ENCODE data around the gene ADAP1. TPM values are rescaled to one million over a fixed set of nuclear protein-coding genes. Genes with fewer than 3 reads are reported as not detected.

ADAP1 gene
- total RNA-seq, 1 donor from 2014 or later = 5.9 TPM

DNA sequence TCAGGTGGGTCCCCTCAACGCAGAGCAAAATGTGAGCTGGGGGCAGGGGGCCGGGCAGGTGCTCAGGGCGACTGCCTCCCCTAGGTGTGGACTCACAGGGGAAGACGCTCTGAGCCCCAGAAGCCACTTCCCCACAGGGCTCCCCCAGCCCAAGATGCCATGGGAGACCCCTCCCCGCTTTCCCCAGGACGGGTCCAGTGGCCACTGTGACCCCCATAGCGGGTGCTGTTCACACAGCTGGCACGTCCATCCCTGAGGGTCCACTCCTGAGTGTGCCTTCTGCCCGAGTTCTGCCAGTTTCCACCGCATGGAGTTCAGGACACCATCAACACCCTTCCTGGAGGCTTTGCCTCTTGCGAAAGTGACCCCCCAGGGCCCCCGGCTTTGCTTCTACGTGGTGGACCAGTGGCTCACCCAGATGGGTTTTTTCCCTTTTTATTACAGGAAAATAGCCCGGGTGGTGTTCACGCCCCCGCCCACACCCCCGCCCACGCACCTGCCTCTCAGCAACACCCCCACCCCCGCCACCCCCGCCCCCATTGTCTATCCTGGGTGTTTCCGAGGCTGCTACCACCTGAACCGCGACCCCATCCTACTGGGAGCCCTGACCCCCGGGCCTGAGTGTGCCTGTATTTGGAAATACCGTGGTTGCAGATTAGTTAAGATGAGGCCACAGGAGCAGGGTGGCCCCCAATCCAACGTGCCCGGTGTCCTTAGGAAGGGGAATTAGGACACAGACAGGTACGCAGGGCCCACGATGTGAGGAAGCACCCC is 32.0 kb downstream of the ADAP1 start:
- no peak for DNase-seq

DNA sequence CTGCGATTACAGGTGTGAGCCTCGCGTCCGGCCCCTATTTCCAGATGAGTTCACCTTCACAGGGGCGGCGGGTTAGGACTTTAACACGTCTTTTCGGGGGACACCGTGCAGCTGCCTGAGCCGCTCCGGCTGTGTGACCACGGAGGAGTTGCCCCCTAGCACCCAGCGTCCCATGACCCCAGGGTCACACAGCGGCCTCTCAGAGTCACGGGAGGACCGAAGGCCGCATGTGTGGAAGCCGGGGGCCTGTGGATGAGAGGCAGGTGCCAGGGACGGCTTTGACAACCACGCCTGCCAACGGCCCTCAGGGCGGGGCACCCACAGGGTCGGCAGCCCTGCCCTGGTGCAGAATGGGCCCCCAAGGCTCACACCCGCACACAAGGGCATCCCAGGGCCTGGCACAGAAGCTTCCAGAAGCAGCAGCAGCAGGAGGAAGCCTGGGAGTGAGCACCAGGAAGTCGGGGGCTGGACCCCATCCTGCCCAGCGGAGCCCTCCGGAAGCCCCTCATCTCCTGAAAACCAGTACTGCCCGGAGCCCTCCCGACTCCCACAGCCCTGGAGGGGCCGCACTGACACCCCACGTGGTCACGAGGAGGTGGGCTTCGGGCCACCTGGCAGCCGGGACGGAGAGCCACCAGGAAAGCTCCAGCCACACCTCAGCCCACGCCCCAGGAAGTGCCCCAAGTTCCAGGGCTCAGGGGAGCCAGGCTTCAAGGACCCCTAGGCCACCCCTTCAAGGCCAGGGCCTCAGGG is 32.7 kb downstream of the ADAP1 start:
- no peak for DNase-seq

DNA sequence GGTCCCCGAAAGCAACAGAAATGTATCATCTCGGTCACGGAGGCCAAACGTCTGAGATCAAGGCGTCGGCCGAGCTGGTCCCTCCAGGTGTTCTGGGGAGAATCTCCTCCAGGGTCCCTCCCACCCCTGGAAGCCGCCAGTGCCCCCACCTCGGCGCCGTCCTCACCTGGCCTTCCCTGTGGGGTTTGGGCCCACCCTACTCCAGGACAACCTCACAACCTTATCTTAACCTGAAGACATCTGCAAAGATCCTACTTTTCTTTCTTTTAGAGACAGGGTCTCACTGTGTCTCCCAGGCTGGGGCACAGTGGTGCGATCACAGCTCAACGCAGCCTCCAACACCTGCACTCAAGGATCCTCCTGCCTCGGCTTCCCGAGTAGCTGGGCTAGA is 33.4 kb downstream of the ADAP1 start:
- DNase-seq = no peak

DNA sequence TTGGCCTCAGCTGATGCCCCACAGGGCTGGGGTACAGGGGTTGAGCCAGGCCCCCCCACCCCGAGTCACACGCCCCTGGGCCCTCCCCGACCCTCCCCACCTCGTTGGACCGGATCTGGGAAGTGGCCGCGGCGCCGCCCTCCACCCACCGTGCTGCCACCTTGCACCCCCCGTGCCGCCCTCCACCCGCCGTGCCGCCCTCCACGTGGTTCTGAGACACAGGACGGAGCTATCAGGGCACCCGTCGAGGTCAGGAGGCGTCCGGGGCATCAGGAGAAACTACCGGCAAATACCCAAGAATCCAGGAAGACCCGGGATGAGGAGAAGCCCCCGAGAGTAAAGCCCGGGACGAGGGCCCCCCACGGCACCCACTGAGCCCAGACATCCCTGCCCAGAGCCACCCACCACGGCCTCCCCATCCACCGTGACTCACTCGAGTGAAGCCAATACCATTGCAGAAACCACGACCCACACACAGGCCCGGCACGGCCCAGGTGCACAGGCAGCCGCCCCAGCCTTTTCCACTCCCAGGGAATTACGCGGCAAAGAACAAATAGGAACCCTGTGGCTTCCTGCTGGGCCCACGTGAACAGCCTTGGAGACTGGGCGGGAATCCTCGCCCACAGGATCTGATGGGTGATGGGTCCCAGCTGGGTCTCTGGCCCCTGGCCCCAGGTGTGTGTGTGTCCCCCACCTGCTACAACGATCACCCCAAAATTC is 34.0 kb downstream of the ADAP1 start:
- DNase-seq = no peak

GRCh38 chr7:919924-920341 is 34.5 kb downstream of the ADAP1 start:
- DNase-seq = no peak

- DNase-seq = no peak
These were observed 35.4 kb downstream of the ADAP1 start for GRCh38 chr7:919114-919442.

DNA sequence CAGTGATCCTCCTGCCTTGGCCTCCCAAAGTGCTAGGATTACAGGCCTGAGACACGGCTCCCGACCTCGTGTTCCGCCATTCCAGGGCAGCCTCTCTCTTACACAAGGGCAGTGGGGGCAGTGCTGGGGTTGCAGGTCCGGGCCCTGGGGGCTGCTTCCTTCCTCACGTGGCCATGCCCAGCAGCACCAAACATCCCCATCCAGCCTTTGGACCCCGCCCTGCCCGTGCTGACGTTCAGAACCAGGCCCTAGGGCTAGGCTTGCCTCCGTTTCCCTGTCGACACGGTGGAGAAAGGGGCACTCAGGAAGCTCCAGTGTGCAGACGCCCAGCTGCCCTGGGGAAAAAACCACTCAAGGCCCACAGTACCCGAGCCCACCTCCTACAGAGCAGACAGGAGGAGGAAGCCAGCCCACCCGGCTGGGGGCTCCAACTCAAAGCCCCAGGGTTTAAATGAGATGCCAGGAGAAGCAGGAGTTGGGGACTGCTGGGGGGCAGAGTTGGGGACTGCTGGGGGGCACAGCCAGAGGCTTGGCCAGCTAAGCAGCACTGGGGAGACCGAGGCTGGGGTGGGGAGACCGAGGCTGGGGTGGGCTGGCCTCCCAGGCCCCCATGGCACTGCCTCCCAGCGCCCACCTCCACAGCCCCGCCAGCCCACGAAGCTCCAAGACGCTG is 35.9 kb downstream of the ADAP1 start:
- no peak for DNase-seq

- no peak for DNase-seq
These were observed 36.4 kb downstream of the ADAP1 start for GRCh38 chr7:918118-918425.

GRCh38 chr7:917255-918117 is 37.0 kb downstream of the ADAP1 start:
- no peak for DNase-seq

DNA sequence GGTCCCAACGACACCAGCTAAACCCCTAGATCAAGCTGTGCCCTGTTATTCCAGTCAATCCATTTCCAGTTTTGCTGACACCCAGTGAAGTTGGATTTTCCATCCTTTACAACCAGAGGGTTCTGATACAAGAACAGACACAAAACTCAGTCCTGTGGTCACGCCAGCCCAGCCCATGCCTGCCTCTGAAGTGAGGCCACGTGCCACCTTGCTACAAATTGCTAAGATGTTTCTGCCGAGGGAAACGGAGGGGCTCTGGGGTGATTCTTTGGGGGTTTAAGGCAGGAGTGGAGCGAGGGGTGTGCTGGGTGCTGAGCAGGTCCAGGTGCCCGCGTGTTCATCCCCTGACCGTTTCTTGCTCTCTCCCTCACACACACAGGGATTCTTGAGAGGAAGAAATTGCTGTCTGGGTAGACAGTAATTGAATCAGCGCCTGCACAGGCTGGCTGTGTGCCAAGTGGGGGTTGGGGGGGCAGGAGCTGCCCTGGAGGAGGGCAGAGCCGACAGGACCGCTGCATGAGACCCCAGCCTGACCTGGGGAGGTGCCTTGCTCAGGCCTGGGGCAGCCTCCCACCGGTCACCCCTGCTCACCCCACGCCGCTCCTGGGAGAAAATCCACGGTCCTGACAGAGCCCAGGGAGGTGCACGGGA is 38.1 kb downstream of the ADAP1 start:
- DNase-seq = no peak

- no peak for DNase-seq
These were observed 38.9 kb downstream of the ADAP1 start for GRCh38 chr7:915291-916218.

DNA sequence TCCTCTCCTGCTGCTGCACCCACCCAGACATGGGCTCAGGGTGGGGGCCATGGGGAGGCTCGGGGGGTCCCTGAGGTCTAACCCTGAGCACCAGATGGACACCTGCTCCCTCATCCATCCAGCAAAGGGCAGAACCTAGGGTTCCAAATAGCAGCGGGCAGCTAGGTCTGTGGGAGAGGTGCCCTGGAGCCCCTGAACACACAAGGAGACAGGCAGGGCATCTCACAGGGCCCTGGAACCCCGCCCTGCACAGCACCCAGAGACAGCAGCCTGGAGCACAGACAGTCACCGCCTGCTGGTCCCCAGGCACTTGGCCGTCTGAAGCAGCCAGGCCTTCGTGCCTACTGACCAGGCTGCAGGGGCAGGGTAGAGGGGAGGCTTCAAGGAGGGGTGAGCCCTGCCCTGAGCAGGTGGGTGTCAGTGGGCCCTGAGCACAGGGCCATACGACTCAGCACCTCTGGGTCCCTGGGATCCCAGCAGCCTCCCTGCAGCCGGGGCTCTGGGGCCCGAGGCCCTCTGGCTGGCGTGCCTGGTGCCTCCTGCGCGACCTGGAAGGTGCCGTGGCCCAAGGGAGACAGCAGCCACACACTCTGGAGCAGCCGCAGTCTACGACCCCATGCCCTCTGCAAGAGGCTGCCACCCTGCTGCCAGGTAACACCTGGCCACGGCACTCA is 39.8 kb downstream of the ADAP1 start:
- no peak for DNase-seq

DNA sequence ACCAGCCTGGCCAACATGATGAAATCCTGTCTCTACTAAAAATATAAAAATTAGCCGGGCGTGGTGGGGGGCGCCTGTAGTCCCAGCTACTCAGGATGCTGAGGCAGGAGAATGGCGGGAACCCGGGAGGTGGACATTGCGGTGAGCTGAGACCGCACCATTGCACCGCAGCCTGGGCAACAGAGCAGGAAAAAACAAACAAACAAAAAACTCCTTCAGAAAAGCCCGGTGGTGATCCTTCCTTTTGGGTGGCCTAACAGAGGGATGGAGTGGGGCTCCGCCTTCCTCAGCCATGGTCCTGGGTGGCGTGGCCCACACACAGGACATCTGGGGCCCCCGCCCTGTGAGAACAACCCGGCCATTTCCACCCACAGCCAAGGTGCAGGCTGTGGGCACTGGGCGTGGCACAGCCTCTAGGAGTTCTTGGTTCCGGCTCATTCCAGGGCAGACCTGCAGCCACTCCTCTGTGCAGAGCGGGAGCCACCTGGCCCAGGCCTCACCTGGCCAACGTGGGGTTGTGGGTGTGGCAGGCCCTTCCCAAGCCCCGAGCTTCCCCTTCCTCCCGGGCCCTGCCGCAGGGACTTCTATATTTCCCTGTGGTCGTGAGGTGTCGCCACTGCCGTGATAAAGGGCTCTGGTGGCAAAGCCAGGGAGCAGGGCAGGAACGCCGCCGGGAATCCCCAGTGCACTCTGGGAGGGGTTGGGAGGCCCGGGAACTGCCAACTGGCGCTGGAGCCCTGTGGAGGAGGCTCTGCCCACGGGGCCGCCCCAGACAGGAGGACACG is 40.6 kb downstream of the ADAP1 start:
- DNase-seq = no peak

DNA sequence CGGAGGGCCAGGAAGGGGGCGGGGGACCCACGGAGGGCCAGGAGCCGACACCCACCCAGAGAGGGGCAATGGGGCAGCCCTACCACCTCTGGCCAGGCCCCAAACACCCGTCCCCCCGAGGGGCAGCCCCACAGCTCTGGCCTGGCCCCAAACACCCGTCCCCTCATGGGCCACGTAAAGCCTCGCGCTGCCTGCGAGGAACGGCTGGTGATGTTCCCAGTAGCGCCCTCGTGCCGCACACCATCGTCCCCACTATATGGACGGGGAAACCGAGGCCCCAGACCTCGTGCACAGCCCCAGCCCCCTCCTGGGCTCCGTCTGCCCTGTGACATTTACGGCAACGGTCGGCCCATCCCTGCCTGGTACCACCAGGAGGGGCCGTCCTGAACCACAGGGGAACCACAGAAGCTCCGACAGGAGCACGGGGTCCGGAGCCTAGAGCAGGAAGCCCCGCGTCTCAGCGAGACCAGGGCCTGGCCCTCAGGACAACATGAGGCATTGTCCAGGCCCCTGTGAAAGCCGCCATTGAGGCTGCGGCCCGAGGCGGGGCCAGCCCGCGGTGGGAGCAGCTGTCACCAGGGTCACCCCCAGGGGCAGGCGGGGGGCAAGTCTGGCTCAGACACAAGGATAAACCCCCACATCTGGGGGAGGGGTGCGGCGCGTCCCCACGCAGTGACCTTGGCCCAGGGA is 42.5 kb downstream of the ADAP1 start:
- no peak for DNase-seq

GRCh38 chr7:910931-911431 is 43.5 kb downstream of the ADAP1 start:
- no peak for DNase-seq

DNA sequence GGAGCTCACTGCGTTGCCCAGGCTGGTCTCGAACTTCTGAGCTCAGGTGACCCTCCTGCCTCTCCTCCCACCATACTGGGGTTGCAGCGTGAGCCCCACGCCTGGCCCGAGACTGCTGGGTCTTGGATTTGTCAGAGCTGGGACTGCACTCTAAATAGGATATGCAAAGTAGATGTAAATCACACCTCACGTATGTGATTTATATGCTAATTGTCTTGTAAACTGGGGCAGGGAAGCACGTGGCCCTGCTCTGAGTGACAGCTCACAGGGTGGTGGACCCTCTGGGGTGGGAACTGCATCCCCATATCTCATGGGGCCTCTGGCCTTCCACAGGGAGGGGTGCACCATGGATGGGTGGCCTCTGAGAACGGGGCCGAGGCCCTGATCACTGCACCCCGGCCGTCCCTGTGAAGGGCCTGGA is 44.0 kb downstream of the ADAP1 start:
- no peak for DNase-seq

DNA sequence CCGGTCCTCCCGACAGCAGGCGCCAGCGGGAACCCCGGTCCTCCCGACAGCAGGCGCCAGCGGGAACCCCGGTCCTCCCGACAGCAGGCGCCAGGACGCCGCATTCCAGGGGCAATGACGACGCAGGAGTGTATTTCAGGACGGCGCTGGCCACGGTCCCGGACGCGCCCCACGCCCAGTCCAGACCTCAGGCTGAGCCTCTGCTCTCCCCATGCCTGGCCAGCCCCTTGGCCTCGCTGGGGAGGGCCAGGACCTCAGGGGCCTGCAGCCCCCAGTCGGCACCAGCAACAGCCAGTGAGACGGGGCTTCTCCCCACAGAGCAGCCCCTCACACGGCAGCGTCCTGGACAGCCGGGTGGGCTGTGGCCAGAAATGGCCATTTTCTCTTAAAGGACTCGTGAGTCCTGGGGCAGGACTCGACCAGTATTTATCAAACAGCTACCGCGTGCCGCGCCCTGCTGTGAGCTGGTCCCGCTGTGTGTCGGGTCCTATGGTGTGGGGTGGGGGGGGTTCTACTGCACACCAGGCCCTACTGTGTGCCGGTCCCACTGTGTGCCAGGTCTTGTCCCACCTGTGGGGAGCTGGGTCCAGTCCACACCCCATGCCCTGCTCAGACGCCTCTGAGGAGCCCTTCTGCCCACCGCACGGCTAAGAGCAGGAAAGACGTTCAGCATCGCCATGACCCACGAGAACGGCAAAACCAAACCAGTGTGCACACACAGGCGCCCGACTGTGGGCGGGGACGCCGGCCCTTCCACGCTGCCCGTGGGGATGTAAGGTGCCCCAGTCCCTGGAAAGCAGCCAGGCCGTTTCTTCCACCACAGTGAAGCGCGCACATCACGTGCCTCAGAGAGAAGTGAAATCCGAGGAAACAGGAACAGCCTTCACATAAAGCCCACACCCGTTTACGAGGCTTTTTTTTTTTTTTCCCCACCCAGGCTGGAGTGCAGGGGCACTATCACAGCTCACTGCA is 44.8 kb downstream of the ADAP1 start:
- no peak for DNase-seq

All from skin of body (tissue), 2 donors.